ENCODE measurements around the gene PRR23C.

GRCh38 chr3:139087621-139088020 lies 42.9 kb upstream of the PRR23C start:
- TF ChIP-seq CTCF (conservative IDR thresholded peaks at IDR 0.05 in 1 of 2, IDR thresholded peaks at IDR 0.05 in 1 of 2; ENCODE audit: low read depth in 1 of 2, low read length in 2 of 2), result no peak
- TF ChIP-seq EZH2 (IDR thresholded peaks at IDR 0.05; ENCODE audit: low read length, missing control alignments), result no peak

Measured in fibroblast of lung (primary cell).